Hepatocyte (in vitro differentiated cells): ENCODE measurements around the gene LRRFIP1. TPM values are rescaled to one million over a fixed set of nuclear protein-coding genes. Genes with fewer than 3 reads are reported as not detected.

Experiments
- DNase-seq: peaks from one replicate; pipeline ENCODE4 v3.0.0-alpha.2; 2016; ENCODE audit warnings: low spot score
- H2AFZ ChIP-seq: fragments of 200-600 bp; sonication (generic); 2 replicates; pipeline ENCODE4 v1.6.0; 2016; ENCODE audit warnings: antibody characterized with exemption, mild to moderate bottlenecking
- H3K27ac ChIP-seq: fragments of 200-600 bp; sonication (generic); 2 replicates; pipeline ENCODE4 v1.5.1; 2016; ENCODE audit warnings: mild to moderate bottlenecking
- H3K27me3 ChIP-seq: fragments of 200-600 bp; sonication (generic); 2 replicates; pipeline ENCODE4 v1.6.1; 2016
- H3K36me3 ChIP-seq: fragments of 200-600 bp; sonication (generic); replicated peaks from 2 replicates; pipeline ENCODE4 v1.5.1; 2016; ENCODE audit warnings: low read depth; ENCODE audit not compliant: insufficient read depth
- H3K4me1 ChIP-seq: fragments of 200-600 bp; sonication (generic); 2 replicates; pipeline ENCODE4 v1.5.1; 2016; ENCODE audit warnings: mild to moderate bottlenecking, moderate library complexity; ENCODE audit not compliant: insufficient read depth
- H3K4me2 ChIP-seq: fragments of 200-600 bp; sonication (generic); 2 replicates; pipeline ENCODE4 v1.6.0; 2016
- H3K4me3 ChIP-seq: fragments of 200-600 bp; sonication (generic); 2 replicates; pipeline ENCODE4 v1.5.1; 2016; ENCODE audit warnings: mild to moderate bottlenecking
- H3K79me2 ChIP-seq: fragments of 200-600 bp; sonication (generic); 2 replicates; pipeline ENCODE4 v1.6.0; 2017; ENCODE audit warnings: mild to moderate bottlenecking
- H3K9me2 ChIP-seq: fragments of 200-600 bp; sonication (generic); replicated peaks from 2 replicates; pipeline ENCODE4 v1.6.0; 2017; ENCODE audit warnings: mild to moderate bottlenecking; ENCODE audit not compliant: insufficient read depth
- H3K9me3 ChIP-seq: fragments of 200-600 bp; sonication (generic); 2 replicates; pipeline ENCODE4 v1.5.1; 2016; ENCODE audit warnings: low read depth, mild to moderate bottlenecking
- H4K20me1 ChIP-seq: fragments of 200-600 bp; sonication (generic); 2 replicates; pipeline ENCODE4 v1.6.0; 2016; ENCODE audit warnings: mild to moderate bottlenecking; ENCODE audit not compliant: insufficient read depth, poor library complexity, severe bottlenecking
- CTCF ChIP-seq: fragments of 200-600 bp; sonication (generic); IDR thresholded peaks from 2 replicates; pipeline ENCODE4 v1.5.1; 2016; ENCODE audit warnings: antibody characterized with exemption, mild to moderate bottlenecking; ENCODE audit not compliant: poor library complexity
- EZH2 ChIP-seq: fragments of 200-600 bp; sonication (generic); IDR thresholded peaks from 2 replicates; pipeline ENCODE4 v1.6.1; 2016; ENCODE audit warnings: antibody characterized with exemption, mild to moderate bottlenecking, borderline replicate concordance
- EZH2phosphoT487 ChIP-seq: fragments of 200-600 bp; sonication (generic); IDR thresholded peaks from one replicate; pipeline ENCODE4 v1.6.1; 2018; ENCODE audit warnings: antibody characterized with exemption, mild to moderate bottlenecking, low read depth, moderate library complexity; ENCODE audit not compliant: unreplicated experiment, severe bottlenecking
- WGBS: methylation state at CpG from one replicate; pipeline ENCODE4 v1.1.6; 2016; ENCODE audit warnings: low lambda C conversion rate; ENCODE audit errors: missing lambda C conversion rate; 5-methylcytosine and 5-hydroxymethylcytosine counted together
- polyA plus RNA-seq: library from polyadenylated mRNA; unstranded; fragments of >200 nt; fragmentation: Nextera tagmentation; extraction: Ambion mirVana; gene quantifications from 2 replicates; pipeline ENCODE4 v1.2.1, GENCODE V29; 2016
- total RNA-seq: library from RNA; depleted of rRNA; stranded (reverse); fragments of >200 nt; gene quantifications from 2 replicates; pipeline ENCODE4 v1.2.3, GENCODE V29; 2014

The LRRFIP1 gene
- total and polyA plus RNA-seq, 2 experiments from 2014 or later = 42.7 to 64.1 TPM

- Histone ChIP-seq H3K9me2 (no peaks in the 10 kb centered on the region), H2AFZ (no peak overlapping the region), H3K9me3 (no peaks in the 10 kb centered on the region), H3K4me1 (peaks cover 38% of the 10 kb centered on the region), H3K27ac (peak overlapping the region; percentile 39), H3K4me2 (peak overlapping the region; percentile 10), H3K4me3 (no peak overlapping the region), H3K79me2 (peaks cover 65% of the 10 kb centered on the region), H3K27me3 (no peaks in the 10 kb centered on the region), H3K36me3 (no peaks in the 10 kb centered on the region), H4K20me1 (no peaks in the 10 kb centered on the region)
- no peak for DNase-seq
- 98% methylated on average over 9 of the region's 9 CpGs for WGBS
- TF ChIP-seq EZH2 (no peak), EZH2phosphoT487 (no peak), CTCF (no peak)
Measured at GRCh38 chr2:237724811-237725478, 97.6 kb downstream of the LRRFIP1 start.

- WGBS = 82% methylated on average over 4 of the region's 4 CpGs
- H3K79me2 ChIP-seq = peaks cover 63% of the 10 kb centered on the region
- TF ChIP-seq EZH2phosphoT487 (no peak), CTCF (no peak), EZH2 (no peak)
Measured at GRCh38 chr2:237725661-237726060, 98.3 kb downstream of the LRRFIP1 start.

GRCh38 chr2:237726401-237726830, 99.0 kb downstream of the LRRFIP1 start:
- Histone ChIP-seq H3K27ac (peak overlapping the region; percentile 39), H4K20me1 (no peaks in the 10 kb centered on the region), H3K9me2 (no peaks in the 10 kb centered on the region), H3K4me1 (peaks cover 38% of the 10 kb centered on the region), H3K36me3 (no peaks in the 10 kb centered on the region), H2AFZ (no peak overlapping the region), H3K4me2 (no peak overlapping the region), H3K4me3 (no peak overlapping the region), H3K27me3 (no peaks in the 10 kb centered on the region), H3K9me3 (no peaks in the 10 kb centered on the region), H3K79me2 (peaks cover 64% of the 10 kb centered on the region)
- TF ChIP-seq CTCF (no peak), EZH2 (no peak), EZH2phosphoT487 (no peak)
- no peak for DNase-seq
- WGBS = 55% methylated on average over 7 of the region's 7 CpGs

More at GRCh38 chr2:237725661-237726060, 98.3 kb downstream of the LRRFIP1 start:
- Histone ChIP-seq H3K4me1 (peaks cover 38% of the 10 kb centered on the region), H3K9me2 (no peaks in the 10 kb centered on the region), H3K27ac (peak overlapping the region; percentile 39), H3K9me3 (no peaks in the 10 kb centered on the region), H3K4me2 (peak overlapping the region; percentile 10), H3K4me3 (no peak overlapping the region), H2AFZ (no peak overlapping the region), H3K36me3 (no peaks in the 10 kb centered on the region), H4K20me1 (no peaks in the 10 kb centered on the region), H3K27me3 (no peaks in the 10 kb centered on the region)
- DNase-seq = peak; percentile 51
